Karpas-422 (cell line): ENCODE data around the gene PDGFC. TPM values are rescaled to one million over a fixed set of nuclear protein-coding genes. Genes with fewer than 3 reads are reported as not detected.

Source experiments
- DNase-seq: peaks from one replicate; pipeline ENCODE4 v3.0.0-alpha.2; 2015
- H2AFZ ChIP-seq: fragments of 200-600 bp; sonication (generic); 2 replicates; pipeline ENCODE4 v1.6.1; 2014; ENCODE audit warnings: antibody characterized with exemption, low read length, mixed read lengths
- H3K27ac ChIP-seq: fragments of 200-600 bp; sonication (generic); 2 replicates; pipeline ENCODE4 v1.5.1; 2014; ENCODE audit warnings: mild to moderate bottlenecking, low read length, moderate library complexity
- H3K27me3 ChIP-seq: fragments of 200-600 bp; sonication (generic); 2 replicates; pipeline ENCODE4 v1.6.1; 2014; ENCODE audit warnings: low read length, mixed read lengths
- H3K36me3 ChIP-seq: fragments of 200-600 bp; sonication (generic); 2 replicates; pipeline ENCODE4 v1.6.1; 2014; ENCODE audit warnings: low read length, mixed read lengths; ENCODE audit not compliant: insufficient read depth
- H3K4me1 ChIP-seq: fragments of 200-600 bp; sonication (generic); 2 replicates; pipeline ENCODE4 v1.6.1; 2014; ENCODE audit warnings: mild to moderate bottlenecking, low read length, mixed read lengths
- H3K4me2 ChIP-seq: fragments of 200-600 bp; sonication (generic); 2 replicates; pipeline ENCODE4 v1.6.1; 2014; ENCODE audit warnings: low read length, low read depth, mild to moderate bottlenecking; ENCODE audit not compliant: poor library complexity, severe bottlenecking
- H3K4me3 ChIP-seq: fragments of 200-600 bp; sonication (generic); 2 replicates; pipeline ENCODE4 v1.5.1; 2014; ENCODE audit warnings: mild to moderate bottlenecking, antibody characterized with exemption, low read length, mixed read lengths
- H3K79me2 ChIP-seq: fragments of 200-600 bp; sonication (generic); 2 replicates; pipeline ENCODE4 v1.6.1; 2014; ENCODE audit warnings: mild to moderate bottlenecking, low read length, mixed read lengths
- H3K9ac ChIP-seq: fragments of 200-600 bp; sonication (generic); 2 replicates; pipeline ENCODE4 v1.6.0; 2014; ENCODE audit warnings: low read length
- H3K9me2 ChIP-seq: fragments of 200-600 bp; sonication (generic), shearing (Covaris generic); replicated peaks from 2 replicates; pipeline ENCODE4 v1.6.0; 2014; ENCODE audit warnings: mild to moderate bottlenecking, low read length, moderate library complexity; ENCODE audit not compliant: insufficient read depth
- H3K9me3 ChIP-seq: fragments of 300-700, 200-600 bp; sonication (generic); 2 replicates; pipeline ENCODE4 v1.6.1; 2014; ENCODE audit warnings: low read length, mixed read lengths
- H4K20me1 ChIP-seq: fragments of 200-600 bp; sonication (generic); 2 replicates; pipeline ENCODE4 v1.6.1; 2014; ENCODE audit warnings: mild to moderate bottlenecking, antibody characterized with exemption, low read length, low read depth; ENCODE audit not compliant: insufficient read depth
- total RNA-seq: library from RNA; depleted of rRNA; stranded (reverse); fragments of >200 nt; shearing (Covaris generic); gene quantifications from 2 replicates; pipeline ENCODE4 v1.2.3, GENCODE V29; 2014; ENCODE audit warnings: low replicate concordance

The PDGFC gene
- total RNA-seq, 1 experiment from 2014 or later: not detected

DNA sequence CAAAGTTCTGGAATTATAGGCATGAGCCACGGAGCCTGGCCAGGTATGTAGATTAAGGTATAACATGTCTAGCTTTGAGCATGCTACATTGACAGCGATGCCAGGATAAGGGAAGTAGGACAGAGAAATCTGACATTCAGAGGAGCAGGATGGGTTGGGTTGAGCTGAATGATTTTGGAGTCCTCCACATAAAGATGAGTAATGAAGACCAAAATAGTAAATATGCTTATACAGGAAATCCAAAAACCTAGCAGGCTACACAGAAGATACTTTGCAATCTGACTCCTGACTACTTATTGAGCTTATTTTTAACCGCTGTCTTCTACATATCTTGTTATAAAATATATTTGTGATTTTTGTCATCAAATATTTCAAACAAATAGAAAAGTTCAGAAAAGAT lies 69.7 kb downstream of the PDGFC start:
- Histone ChIP-seq H3K36me3 (no peaks in the 10 kb centered on the region), H3K4me3 (no peak overlapping the region), H3K27ac (no peak overlapping the region), H2AFZ (no peak overlapping the region), H3K4me1 (no peaks in the 10 kb centered on the region), H3K9ac (no peak overlapping the region), H3K79me2 (no peaks in the 10 kb centered on the region), H3K9me2 (no peaks in the 10 kb centered on the region), H4K20me1 (no peaks in the 10 kb centered on the region), H3K27me3 (no peaks in the 10 kb centered on the region), H3K9me3 (no peaks in the 10 kb centered on the region), H3K4me2 (no peak overlapping the region)
- no peak for DNase-seq

- Histone ChIP-seq H3K4me3 (no peak overlapping the region), H3K79me2 (no peaks in the 10 kb centered on the region), H3K9me2 (no peaks in the 10 kb centered on the region), H4K20me1 (no peaks in the 10 kb centered on the region), H3K9me3 (peaks cover 6% of the 10 kb centered on the region; the same call in 1 of the 2 replicates), H3K27me3 (no peaks in the 10 kb centered on the region), H2AFZ (no peak overlapping the region), H3K36me3 (no peaks in the 10 kb centered on the region), H3K4me2 (no peak overlapping the region), H3K4me1 (no peaks in the 10 kb centered on the region), H3K27ac (no peak overlapping the region), H3K9ac (no peak overlapping the region)
- DNase-seq: no peak
Measured at GRCh38 chr4:156898373-156899117, 73.1 kb downstream of the PDGFC start.

GRCh38 chr4:156896527-156896926 lies 75.1 kb downstream of the PDGFC start:
- no peaks in the 10 kb centered on the region for H4K20me1 ChIP-seq
- no peaks in the 10 kb centered on the region for H3K36me3 ChIP-seq
- H3K9me3 ChIP-seq: peaks cover 6% of the 10 kb centered on the region; the same call in 1 of the 2 replicates
- H3K79me2 ChIP-seq: no peaks in the 10 kb centered on the region
- H3K4me3 ChIP-seq: no peak overlapping the region
- H3K27me3 ChIP-seq: no peaks in the 10 kb centered on the region
- no peak for DNase-seq
- H3K4me1 ChIP-seq: no peaks in the 10 kb centered on the region
- 0 out of 2 replicates have a peak, but pooled peaks cover 3% of the 10 kb centered on the region for H3K9me2 ChIP-seq
- no peak overlapping the region for H3K27ac ChIP-seq
- H2AFZ ChIP-seq: no peak overlapping the region
- no peak overlapping the region for H3K4me2 ChIP-seq
- H3K9ac ChIP-seq: no peak overlapping the region

GRCh38 chr4:156894234-156894633 lies 77.4 kb downstream of the PDGFC start:
- no peaks in the 10 kb centered on the region for H3K27me3 ChIP-seq
- H3K79me2 ChIP-seq: no peaks in the 10 kb centered on the region
- H3K4me3 ChIP-seq: no peak overlapping the region
- no peak overlapping the region for H3K4me2 ChIP-seq
- H4K20me1 ChIP-seq: no peaks in the 10 kb centered on the region
- H3K4me1 ChIP-seq: no peaks in the 10 kb centered on the region
- H3K9ac ChIP-seq: no peak overlapping the region
- peaks cover 9% of the 10 kb centered on the region; the same call in 1 of the 2 replicates for H3K9me3 ChIP-seq
- no peak overlapping the region for H2AFZ ChIP-seq
- no peaks in the 10 kb centered on the region for H3K36me3 ChIP-seq
- 0 out of 2 replicates have a peak, but pooled peaks cover 3% of the 10 kb centered on the region for H3K9me2 ChIP-seq
- DNase-seq: no peak
- no peak overlapping the region for H3K27ac ChIP-seq

- Histone ChIP-seq H3K36me3 (no peaks in the 10 kb centered on the region), H3K9ac (no peak overlapping the region), H3K4me2 (no peak overlapping the region), H2AFZ (no peak overlapping the region), H3K9me3 (peaks cover 14% of the 10 kb centered on the region; the same call in 1 of the 2 replicates), H3K4me1 (no peaks in the 10 kb centered on the region), H3K27ac (no peak overlapping the region), H3K4me3 (no peak overlapping the region), H4K20me1 (no peaks in the 10 kb centered on the region), H3K9me2 (0 out of 2 replicates have a peak, but pooled peaks cover 3% of the 10 kb centered on the region), H3K79me2 (no peaks in the 10 kb centered on the region), H3K27me3 (no peaks in the 10 kb centered on the region)
- DNase-seq: no peak
Measured at GRCh38 chr4:156892805-156893204, 78.8 kb downstream of the PDGFC start.

DNA sequence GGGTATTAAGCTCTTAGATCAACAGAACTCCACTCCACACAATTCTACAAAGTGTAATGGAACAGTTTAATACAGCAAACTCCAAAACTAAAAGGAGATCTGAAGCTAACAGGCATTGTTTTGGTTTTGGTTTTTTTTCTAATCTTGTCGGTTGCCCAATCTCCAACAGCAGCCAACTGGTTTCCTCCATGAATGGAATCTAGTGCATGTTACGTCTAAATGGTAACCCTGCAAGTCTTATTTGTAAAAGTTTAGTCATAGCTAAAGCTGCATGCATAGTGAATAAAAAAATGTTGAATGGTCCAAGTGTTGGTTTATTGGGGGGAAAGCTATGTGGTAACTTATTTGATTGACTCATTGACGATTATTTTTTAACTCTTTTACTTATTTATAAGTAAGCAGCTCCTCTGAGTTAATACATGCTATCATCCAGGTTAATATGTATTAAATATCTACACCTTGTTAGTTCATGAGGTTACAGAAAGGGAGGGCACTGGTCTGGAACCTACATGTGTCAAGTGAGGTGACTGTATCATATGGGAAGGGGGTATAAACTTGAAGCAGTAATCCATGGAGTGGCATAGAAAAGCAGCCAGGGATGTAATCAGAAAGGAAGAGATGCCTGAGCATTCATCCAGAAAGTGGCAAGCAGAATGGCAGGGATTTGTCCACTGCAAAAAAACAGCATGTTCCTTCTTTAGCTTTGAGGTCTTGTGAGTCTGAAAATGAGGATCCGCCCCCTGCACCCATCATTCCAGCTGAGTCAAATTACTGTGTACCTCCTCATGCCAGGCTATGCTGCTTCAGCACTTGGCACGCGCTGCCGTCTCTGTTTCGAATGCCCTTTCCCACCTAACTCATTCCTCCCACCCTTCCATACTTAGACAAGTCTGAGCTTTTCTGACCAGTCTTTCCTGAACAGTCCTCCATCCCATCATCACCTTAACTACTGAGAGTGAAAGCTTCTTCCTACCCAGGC lies 81.7 kb downstream of the PDGFC start:
- H3K4me2 ChIP-seq: no peak overlapping the region
- no peak overlapping the region for H3K9ac ChIP-seq
- no peaks in the 10 kb centered on the region for H4K20me1 ChIP-seq
- no peaks in the 10 kb centered on the region for H3K79me2 ChIP-seq
- H3K4me3 ChIP-seq: no peak overlapping the region
- DNase-seq: no peak
- H2AFZ ChIP-seq: no peak overlapping the region
- no peaks in the 10 kb centered on the region for H3K27me3 ChIP-seq
- H3K27ac ChIP-seq: no peak overlapping the region
- H3K9me2 ChIP-seq: 0 out of 2 replicates have a peak, but pooled peaks cover 3% of the 10 kb centered on the region
- no peaks in the 10 kb centered on the region for H3K4me1 ChIP-seq
- H3K36me3 ChIP-seq: no peaks in the 10 kb centered on the region
- H3K9me3 ChIP-seq: peaks cover 19% of the 10 kb centered on the region; the same call in 1 of the 2 replicates

- Histone ChIP-seq H3K4me3 (no peak overlapping the region), H3K4me2 (no peak overlapping the region), H3K27me3 (no peaks in the 10 kb centered on the region), H3K9me2 (0 out of 2 replicates have a peak, but pooled peaks cover 3% of the 10 kb centered on the region), H3K9ac (no peak overlapping the region), H3K9me3 (peaks cover 13% of the 10 kb centered on the region; the same call in 1 of the 2 replicates), H4K20me1 (no peaks in the 10 kb centered on the region), H3K79me2 (no peaks in the 10 kb centered on the region), H3K4me1 (no peaks in the 10 kb centered on the region), H3K36me3 (no peaks in the 10 kb centered on the region), H2AFZ (no peak overlapping the region), H3K27ac (no peak overlapping the region)
- no peak for DNase-seq
Measured at GRCh38 chr4:156888762-156889161, 82.8 kb downstream of the PDGFC start.

DNA sequence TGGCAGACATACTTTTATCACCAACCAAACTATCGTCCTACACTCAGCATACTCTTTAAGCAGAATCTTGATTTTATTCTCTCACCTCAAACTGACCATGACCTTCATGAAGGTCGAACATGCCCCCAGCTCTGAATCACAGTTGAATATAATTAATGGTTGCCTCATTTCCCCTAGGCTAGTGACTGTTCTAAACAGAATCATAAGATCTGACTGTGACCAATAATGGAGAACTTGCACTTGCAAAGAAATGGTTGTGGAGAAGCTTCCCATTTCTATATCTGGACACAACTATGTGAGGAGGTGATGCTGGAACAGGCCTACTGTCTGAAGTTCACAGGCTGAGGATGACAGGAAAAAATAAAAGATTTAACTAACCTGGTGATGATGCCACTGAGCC lies 85.1 kb downstream of the PDGFC start:
- Histone ChIP-seq H2AFZ (no peak overlapping the region), H3K9me3 (peaks cover 13% of the 10 kb centered on the region; the same call in 1 of the 2 replicates), H3K9me2 (no peaks in the 10 kb centered on the region), H3K9ac (no peak overlapping the region), H3K4me1 (no peaks in the 10 kb centered on the region), H4K20me1 (no peaks in the 10 kb centered on the region), H3K36me3 (no peaks in the 10 kb centered on the region), H3K4me2 (no peak overlapping the region), H3K79me2 (no peaks in the 10 kb centered on the region), H3K27me3 (no peaks in the 10 kb centered on the region), H3K4me3 (no peak overlapping the region), H3K27ac (no peak overlapping the region)
- DNase-seq: no peak
